Gastrocnemius medialis (tissue), 4 donors: ENCODE measurements around the gene PLS3. TPM values are rescaled to one million over a fixed set of nuclear protein-coding genes. Genes with fewer than 3 reads are reported as not detected.
"Not testable (repeated sequence)": the region's sequence is repeated elsewhere in the genome, so short reads cannot be mapped to it uniquely, and the experiment has no call there.

Experiments
- ATAC-seq, 2 donors: fragments of 150-250 bp; one replicate each; pipeline ENCODE4 v1.9.1; 2016
- DNase-seq, 2 donors: peaks; one replicate each; pipeline ENCODE4 v3.0.0-alpha.2; 2019
- H3K27ac ChIP-seq, 4 donors: fragments of 200-600 bp; sonication (generic); 1 replicate in 1 of 4; 2 replicates in 3 of 4; pipeline ENCODE4 v1.5.1; 2016 to 2018; ENCODE audit warnings: mild to moderate bottlenecking in 2 of 4, moderate library complexity in 1 of 4
- H3K27me3 ChIP-seq, 3 donors: fragments of 200-600 bp; sonication (generic) in 2 of 3; 1 replicate in 1 of 3; 2 replicates in 2 of 3; pipeline versions ENCODE4 v1.5.1 to v1.6.0; 2016 to 2019; ENCODE audit warnings: mild to moderate bottlenecking in 1 of 3, moderate library complexity in 1 of 3
- H3K36me3 ChIP-seq, 2 donors: fragments of 200-600 bp; sonication (generic) in 1 of 2; one replicate each; pipeline ENCODE4 v1.5.1; 2017 to 2018
- H3K4me1 ChIP-seq, 2 donors: fragments of 200-600 bp; sonication (generic) in 1 of 2; one replicate each; pipeline ENCODE4 v1.5.1; 2016 to 2017; ENCODE audit warnings: mild to moderate bottlenecking in 2 of 2
- H3K4me3 ChIP-seq, 4 donors: fragments of 200-600 bp; sonication (generic) in 3 of 4; 1 replicate in 1 of 4; 2 replicates in 3 of 4; pipeline ENCODE4 v1.5.1; 2016 to 2019; ENCODE audit warnings: mild to moderate bottlenecking in 2 of 4
- H3K9me3 ChIP-seq, 3 donors: fragments of 200-600 bp; sonication (generic) in 2 of 3; 1 replicate in 1 of 3; 2 replicates in 2 of 3; pipeline ENCODE4 v1.5.1; 2016 to 2019
- POLR2A ChIP-seq, 2 donors: fragments of 450-650 bp; IDR thresholded peaks; one replicate each; pipeline ENCODE4 v1.6.1; 2017; ENCODE audit warnings: antibody characterized with exemption in 2 of 2, mild to moderate bottlenecking in 2 of 2, moderate library complexity in 2 of 2
- in situ Hi-C, 4 donors: fragments of 200-750 bp; cut with MboI; loops; one replicate each; pipeline versions ENCODE4 v1.15.0 to v1.8.0; 2017; ENCODE audit warnings: low sequenced_read_pairs in 4 of 4
- intact Hi-C: fragments of 100-400 bp; cut with DNase I; formaldehyde crosslinking; loops from one replicate; pipeline ENCODE4 v1.15.1; 2023; ENCODE audit warnings: low total_unique reads
- total RNA-seq, 4 donors: library from RNA; depleted of rRNA; stranded (reverse); fragments of >200 nt; gene quantifications; one replicate each; pipeline versions ENCODE4 v1.1.0 to v1.2.3, GENCODE V29; 2016
- TF ChIP-seq, protein P1 (sequence below), 5 experiments: fragments of 450-650 bp in 3 of 5; fragments of 200-600 bp in 2 of 5; sonication (generic) in 2 of 5; IDR thresholded peaks in 4 of 5; conservative IDR thresholded peaks in 1 of 5; 1 replicate in 4 of 5; 2 replicates in 1 of 5; pipeline ENCODE4 v1.5.1; 2016 to 2019; ENCODE audit warnings: antibody characterized with exemption in 5 of 5, mild to moderate bottlenecking in 3 of 5, moderate library complexity in 3 of 5

PLS3 gene
- total RNA-seq, 4 donors from 2014 or later = 15.8 to 23.1 (median 19.5) TPM

DNA sequence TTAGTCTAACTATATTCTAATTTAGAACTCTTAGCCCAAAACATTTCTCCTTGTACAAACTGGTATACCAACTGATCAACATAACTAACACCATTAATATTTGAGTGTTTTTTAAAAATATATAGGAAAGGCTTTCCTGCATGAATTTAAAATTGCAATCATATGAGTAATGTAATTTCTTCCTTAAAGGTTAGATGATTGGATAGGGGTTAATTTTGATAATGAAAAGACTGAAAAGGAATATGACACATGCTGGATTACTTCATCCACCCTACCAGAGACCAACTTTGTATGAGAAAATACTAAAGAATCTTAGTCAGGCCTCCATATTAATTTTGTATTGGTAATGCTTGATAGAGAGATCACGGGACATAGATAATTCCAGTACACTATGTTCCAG lies 25.1 kb upstream of the PLS3 start:
- H3K9me3 ChIP-seq = no peaks in the 10 kb centered on the region
- no peaks in the 10 kb centered on the region for H3K4me1 ChIP-seq
- H3K36me3 ChIP-seq = no peaks in the 10 kb centered on the region
- H3K4me3 ChIP-seq = no peak overlapping the region
- intact Hi-C loops = no loop called here
- TF ChIP-seq, protein P1, sequence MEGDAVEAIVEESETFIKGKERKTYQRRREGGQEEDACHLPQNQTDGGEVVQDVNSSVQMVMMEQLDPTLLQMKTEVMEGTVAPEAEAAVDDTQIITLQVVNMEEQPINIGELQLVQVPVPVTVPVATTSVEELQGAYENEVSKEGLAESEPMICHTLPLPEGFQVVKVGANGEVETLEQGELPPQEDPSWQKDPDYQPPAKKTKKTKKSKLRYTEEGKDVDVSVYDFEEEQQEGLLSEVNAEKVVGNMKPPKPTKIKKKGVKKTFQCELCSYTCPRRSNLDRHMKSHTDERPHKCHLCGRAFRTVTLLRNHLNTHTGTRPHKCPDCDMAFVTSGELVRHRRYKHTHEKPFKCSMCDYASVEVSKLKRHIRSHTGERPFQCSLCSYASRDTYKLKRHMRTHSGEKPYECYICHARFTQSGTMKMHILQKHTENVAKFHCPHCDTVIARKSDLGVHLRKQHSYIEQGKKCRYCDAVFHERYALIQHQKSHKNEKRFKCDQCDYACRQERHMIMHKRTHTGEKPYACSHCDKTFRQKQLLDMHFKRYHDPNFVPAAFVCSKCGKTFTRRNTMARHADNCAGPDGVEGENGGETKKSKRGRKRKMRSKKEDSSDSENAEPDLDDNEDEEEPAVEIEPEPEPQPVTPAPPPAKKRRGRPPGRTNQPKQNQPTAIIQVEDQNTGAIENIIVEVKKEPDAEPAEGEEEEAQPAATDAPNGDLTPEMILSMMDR (IDR thresholded peaks at IDR 0.05 in 4 of 5, conservative IDR thresholded peaks at IDR 0.05 in 1 of 5) = no peak
- TF ChIP-seq POLR2A (IDR thresholded peaks at IDR 0.05) = no peak
- in situ Hi-C loops = no loop called here
- no peak overlapping the region for H3K27ac ChIP-seq
- ATAC-seq = no peak
- DNase-seq = no peak
- no peaks in the 10 kb centered on the region for H3K27me3 ChIP-seq

DNA sequence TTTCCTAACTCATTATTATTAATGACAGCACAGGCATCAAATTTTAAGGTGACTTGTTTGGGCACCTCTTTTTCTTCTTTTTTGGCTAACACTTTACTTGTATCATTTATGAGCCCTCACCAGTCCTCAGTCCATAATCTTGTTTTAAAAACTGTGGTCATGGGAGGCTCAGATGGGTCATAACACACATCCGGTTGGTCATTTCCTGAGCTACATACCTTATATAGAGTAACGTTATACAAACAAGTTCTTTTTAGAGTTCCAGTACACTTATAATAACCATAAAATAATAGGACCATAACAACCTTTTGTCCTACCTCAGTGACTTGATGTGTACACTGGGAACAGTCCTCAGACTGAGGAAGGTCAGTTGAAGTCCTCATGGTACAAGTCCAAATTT lies 21.1 kb upstream of the PLS3 start:
- H3K9me3 ChIP-seq = no peaks in the 10 kb centered on the region
- TF ChIP-seq, protein P1 (IDR thresholded peaks at IDR 0.05 in 4 of 5, conservative IDR thresholded peaks at IDR 0.05 in 1 of 5) = no peak
- TF ChIP-seq POLR2A (IDR thresholded peaks at IDR 0.05) = no peak
- DNase-seq (no peak), ATAC-seq (no peak)
- no peak overlapping the region for H3K27ac ChIP-seq
- in situ Hi-C loops = no loop called here
- no peaks in the 10 kb centered on the region for H3K4me1 ChIP-seq
- H3K4me3 ChIP-seq = no peak overlapping the region
- intact Hi-C loops = no loop called here
- no peaks in the 10 kb centered on the region for H3K27me3 ChIP-seq
- H3K36me3 ChIP-seq = no peaks in the 10 kb centered on the region

DNA sequence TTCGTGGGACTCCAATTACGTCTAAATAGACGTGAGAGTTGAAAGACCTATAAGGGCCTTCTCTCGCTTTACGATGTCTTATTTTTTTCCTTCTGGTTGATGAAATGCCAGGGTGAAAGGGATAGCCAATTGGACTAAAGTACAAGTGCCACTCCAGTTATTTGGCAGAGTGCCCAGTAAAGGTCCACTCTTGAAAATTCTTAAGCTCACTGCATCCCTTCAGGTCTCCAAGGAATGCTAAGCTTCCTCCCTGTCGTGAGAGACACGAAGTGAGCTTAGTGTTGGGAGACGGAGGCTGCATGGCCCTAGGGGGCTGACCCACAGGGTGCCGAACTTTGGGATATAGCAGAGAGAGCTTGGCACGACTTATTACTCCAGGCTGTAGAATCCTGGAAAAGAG lies 19.9 kb upstream of the PLS3 start:
- H3K27ac ChIP-seq, H3K4me3 ChIP-seq, H3K9me3 ChIP-seq, intact Hi-C loops, ATAC-seq, H3K36me3 ChIP-seq, in situ Hi-C loops, H3K4me1 ChIP-seq, H3K27me3 ChIP-seq, DNase-seq: not testable (repeated sequence)

DNA sequence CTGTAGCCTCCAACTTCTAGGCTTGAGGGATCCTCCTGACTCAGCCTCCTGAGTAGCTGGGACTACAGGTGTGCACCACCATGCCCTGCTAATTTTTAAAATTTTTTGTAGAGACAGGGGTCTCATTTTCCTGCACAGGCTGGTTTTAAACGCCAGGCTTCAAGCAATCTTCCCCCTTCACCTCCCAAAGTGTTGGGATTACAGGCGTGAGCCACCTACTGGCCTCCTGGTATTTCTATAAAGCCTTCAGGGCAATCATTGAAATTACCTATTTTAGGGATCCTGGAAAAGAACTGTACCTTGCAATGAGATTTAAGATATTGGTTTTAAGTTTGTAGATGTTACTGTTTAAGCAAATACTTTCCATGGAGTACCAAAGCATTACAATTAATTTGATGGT lies 13.5 kb upstream of the PLS3 start:
- DNase-seq = no peak
- TF ChIP-seq, protein P1 (IDR thresholded peaks at IDR 0.05 in 4 of 5, conservative IDR thresholded peaks at IDR 0.05 in 1 of 5) = no peak
- TF ChIP-seq POLR2A (IDR thresholded peaks at IDR 0.05) = no peak
- no peak for ATAC-seq

DNA sequence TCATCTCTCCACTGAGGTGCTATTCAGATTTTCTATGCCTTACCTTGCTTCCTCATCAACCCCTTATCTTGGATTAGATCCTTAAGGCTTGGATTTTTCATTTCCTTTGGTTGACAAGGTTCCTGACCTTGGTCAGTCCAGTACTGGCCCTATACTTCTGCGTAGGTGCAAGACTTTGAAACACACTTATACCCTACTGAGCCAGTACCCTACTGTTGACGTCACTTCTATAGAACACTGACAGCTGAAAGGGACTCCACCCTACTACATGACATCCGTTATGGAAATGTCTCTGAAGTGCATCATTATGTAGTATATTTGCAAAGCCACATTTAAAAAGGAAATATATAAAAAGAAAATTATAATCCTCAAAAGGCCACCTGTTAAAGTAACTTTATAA lies 12.0 kb upstream of the PLS3 start:
- Histone ChIP-seq H3K4me3 (no peak overlapping the region), H3K27ac (no peak overlapping the region), H3K27me3 (no peaks in the 10 kb centered on the region), H3K9me3 (no peaks in the 10 kb centered on the region), H3K4me1 (no peaks in the 10 kb centered on the region), H3K36me3 (no peaks in the 10 kb centered on the region)
- no peak for ATAC-seq
- no peak for DNase-seq
- TF ChIP-seq, protein P1 (IDR thresholded peaks at IDR 0.05 in 4 of 5, conservative IDR thresholded peaks at IDR 0.05 in 1 of 5) = no peak
- no peak for TF ChIP-seq POLR2A (IDR thresholded peaks at IDR 0.05)
- intact Hi-C loops = no loop called here
- in situ Hi-C loops = no loop called here

More for the DNA sequence above, 13.5 kb upstream of the PLS3 start:
- Histone ChIP-seq H3K36me3 (no peaks in the 10 kb centered on the region), H3K27ac (no peak overlapping the region), H3K27me3 (no peaks in the 10 kb centered on the region), H3K9me3 (no peaks in the 10 kb centered on the region), H3K4me1 (no peaks in the 10 kb centered on the region), H3K4me3 (no peak overlapping the region)
- in situ Hi-C loops (no loop called here), intact Hi-C loops (no loop called here)
